HG03432 (cell line): ENCODE data around the gene TOLLIP.

Source experiments
- ATAC-seq: cut with Tn5 transposase; IDR thresholded peaks from one replicate; pipeline ENCODE4 v1.9.1; 2021; ENCODE audit warnings: mild to moderate bottlenecking, moderate library complexity; ENCODE audit not compliant: unreplicated experiment

Gene TOLLIP

GRCh38 chr11:1300121-1300520, 9.3 kb downstream of the TOLLIP start:
- no peak for ATAC-seq

DNA sequence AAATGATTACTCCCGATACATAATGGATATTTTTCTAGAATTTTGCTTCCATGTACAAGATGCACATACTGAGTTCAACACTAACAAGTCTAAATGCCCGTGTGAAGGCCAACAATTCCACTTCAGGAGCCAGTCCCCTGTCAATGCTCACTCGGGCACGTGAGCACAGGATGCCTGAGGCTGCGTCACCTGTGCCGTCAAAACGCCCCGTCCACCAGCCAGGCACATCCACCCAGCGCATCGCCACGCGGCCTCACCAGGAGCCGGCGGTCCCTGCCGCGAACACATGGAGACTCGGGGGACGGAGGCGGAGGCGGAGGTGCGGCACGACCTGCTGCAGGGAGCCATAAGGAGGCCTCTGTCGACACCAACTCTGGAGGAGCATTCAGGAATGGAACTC, 9.8 kb downstream of the TOLLIP start:
- no peak for ATAC-seq

GRCh38 chr11:1298695-1299492, 10.5 kb downstream of the TOLLIP start:
- ATAC-seq: no peak

DNA sequence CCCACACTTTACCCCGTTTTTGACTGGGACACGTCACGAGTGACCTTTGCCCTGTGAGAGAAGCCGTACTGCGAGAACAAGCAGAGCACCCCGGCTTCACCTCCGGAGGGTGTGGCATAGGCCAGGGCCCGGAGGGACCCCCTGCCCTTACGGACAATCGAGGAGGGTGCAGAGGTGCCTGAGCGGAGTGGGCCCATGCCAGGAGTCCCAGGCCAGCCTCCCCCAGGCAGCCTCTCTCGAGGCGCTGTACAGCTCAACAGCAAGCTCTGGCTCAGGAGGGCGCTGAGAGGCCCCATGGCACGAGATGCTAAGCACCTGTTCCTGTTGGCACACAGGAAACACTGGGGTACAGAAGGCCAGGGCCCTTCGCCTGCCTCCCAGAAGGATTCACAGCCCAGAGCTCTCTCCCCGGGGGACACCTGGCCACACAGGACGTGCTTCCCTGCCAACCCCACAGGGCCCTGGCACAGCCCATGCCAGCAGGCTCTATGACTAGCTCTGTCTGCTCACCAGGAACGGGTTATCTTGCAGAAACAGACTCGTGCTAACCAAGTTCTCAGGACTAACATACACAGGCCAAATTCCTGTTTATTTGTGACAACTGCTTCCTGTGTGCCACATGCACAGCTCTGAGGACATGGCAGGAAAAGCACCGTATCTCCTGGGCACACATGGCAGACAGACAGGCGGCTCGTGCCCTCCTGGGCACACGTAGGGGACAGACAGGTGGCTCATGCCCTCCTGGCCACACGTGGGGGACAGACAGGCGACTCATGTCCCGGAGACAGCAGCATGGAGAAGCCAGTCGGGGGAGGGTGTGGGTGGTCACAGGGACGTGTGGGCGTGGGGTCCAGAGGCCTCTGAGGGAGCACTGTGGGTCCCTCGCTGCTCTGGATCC, 11.6 kb downstream of the TOLLIP start:
- ATAC-seq: no peak

- ATAC-seq: no peak
Observed at GRCh38 chr11:1297011-1297575, 12.3 kb downstream of the TOLLIP start.

- ATAC-seq: no peak
Observed at GRCh38 chr11:1296287-1296686, 13.1 kb downstream of the TOLLIP start.

DNA sequence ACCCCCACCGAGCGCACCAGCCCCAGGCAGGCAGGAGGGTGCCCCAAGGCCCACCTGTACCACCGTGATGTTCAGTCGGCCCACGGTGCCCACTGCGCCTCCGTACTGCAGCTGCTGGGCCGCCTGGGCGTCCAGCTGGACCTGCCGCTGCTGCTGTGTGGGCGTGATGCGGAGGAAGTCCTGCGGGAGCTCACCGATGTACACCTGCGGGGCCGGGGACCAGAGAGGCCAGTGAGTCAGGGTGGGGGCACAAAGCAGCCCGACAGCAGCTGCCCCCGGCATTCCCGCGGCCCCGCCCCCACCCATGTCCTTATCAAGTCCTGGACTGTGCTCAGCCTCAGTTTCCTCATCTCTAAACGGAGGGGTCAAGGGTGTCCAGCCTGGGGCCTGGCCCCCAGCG, 13.8 kb downstream of the TOLLIP start:
- no peak for ATAC-seq

- ATAC-seq: no peak
Observed at GRCh38 chr11:1295086-1295485, 14.3 kb downstream of the TOLLIP start.

GRCh38 chr11:1293619-1294015, 15.8 kb downstream of the TOLLIP start:
- ATAC-seq: no peak

DNA sequence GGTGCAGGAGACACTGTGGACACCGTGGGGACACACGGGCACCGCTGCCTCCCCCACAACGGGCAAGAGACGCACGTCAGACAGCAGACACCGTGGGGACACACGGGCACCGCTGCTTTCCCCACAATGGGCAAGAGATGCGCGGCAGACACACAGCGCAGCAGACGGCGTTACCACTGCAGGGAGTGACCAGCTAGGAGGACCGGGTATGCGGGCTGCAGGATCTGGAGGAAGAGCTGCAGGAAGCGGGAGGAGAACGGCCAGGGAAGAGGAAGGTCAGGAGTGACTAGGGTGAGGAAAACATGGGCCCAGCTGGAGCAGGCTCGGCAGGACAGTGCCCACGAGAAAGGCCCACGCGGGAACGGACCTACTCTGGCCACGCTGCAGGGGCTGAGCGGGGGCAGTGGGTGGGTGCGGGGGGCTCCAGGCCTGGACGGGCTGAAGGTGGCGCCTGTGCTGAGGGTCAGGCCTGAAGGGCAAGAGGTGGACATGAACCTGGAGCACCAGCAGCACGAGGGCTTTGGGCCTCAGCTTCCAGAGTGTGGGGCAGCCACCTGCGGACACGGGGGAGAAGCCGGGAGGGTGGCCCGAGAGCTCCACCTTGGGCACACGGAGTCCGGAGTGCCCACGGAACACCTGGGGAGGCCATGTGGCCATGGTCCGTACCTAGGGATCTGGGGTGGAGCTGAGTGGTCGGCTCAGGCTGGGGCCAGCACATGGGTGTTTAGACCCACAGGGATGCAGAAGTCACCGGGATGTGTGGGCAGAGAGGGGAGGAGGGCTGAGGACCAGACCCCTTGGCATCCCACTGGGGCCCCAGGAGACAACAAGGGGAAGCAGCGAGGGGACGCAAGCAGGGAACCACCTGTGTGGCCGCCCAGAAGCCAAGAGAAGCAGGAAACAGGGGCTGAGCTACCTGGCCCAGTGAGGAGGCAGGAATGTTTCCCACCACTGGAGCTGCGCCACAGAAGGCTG, 16.5 kb downstream of the TOLLIP start:
- ATAC-seq: no peak

- ATAC-seq: no peak
Observed at GRCh38 chr11:1292018-1292643, 17.3 kb downstream of the TOLLIP start.

DNA sequence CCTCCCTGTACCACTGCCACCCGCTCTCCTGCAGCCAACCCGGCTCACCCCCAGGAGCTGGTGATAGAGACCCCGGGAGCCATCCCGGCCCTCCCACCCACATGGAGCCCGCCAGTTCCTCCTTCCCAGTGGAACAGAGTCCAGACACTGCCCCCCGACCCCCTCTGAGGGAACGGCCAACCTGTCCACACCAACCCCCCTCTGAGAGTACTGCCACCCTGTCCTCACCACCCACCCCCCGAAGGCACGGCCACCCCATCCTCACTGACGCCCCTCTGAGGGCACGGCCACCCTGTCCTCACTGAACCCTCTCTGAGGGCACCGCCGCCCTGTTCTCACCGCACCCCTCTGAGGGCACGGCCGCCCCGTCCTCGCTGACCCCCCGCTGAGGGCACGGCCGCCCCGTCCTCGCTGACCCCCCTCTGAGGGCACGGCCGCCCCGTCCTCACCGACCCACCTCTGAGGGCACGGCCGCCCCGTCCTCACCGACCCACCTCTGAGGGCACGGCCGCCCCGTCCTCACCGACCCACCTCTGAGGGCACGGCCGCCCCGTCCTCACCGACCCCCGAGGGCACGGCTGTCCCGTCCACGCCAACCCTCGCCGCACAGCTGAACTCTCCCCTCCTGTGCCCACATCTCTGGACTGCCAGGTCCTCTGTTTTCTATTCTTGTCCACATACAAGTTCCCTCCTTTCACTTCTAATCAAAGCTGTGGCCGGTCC, 18.0 kb downstream of the TOLLIP start:
- ATAC-seq: no peak

DNA sequence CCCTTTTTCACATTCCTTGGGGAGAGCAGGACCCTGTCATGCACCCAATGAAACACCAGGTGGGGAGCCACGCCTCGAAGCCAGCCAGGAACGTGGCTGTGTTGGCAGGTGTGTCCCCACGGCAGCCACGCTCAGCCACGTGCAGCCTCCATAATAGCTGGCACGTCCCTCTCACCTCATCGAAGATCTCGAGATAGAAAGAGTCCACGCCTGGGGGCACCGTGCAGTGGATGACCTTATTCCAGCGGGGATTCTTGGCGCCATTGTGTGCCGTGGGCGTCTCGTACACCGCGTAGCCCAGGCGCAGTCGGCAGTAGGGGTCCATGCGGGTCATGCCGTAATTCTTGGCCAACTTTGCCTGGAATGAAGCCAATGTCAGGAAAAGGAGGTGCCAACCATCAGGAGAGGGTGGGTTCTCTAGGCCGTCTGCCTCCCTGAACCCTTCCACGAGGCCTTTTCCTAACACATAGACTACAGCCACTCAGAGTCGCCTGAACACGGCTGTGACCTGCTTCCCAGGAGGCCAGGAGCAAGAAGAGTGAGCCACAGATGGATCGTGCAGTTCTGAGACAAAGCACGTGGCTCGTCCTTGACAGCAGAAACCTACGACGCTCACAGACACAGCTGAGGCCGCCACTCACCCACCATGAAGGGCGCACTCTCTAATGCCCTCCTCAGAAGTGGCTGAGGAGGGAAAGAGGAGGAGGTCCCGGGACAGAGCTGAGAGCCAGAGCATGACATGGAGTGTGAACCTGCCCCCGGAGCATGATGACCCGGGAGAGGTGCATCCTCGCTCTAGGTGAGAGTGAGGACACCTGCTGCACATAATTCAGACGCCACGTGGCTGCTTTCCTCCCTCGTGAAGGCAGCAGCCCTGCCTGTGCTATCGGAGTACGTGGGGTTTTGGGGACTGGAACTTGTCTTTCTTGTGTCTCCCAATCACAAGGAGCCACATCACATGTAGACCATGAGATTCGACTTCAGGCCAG, 19.1 kb downstream of the TOLLIP start:
- no peak for ATAC-seq

GRCh38 chr11:1289211-1289935, 20.1 kb downstream of the TOLLIP start:
- no peak for ATAC-seq

GRCh38 chr11:1288426-1289151, 20.8 kb downstream of the TOLLIP start:
- no peak for ATAC-seq

- ATAC-seq: no peak
Observed at GRCh38 chr11:1287928-1288327, 21.5 kb downstream of the TOLLIP start.

DNA sequence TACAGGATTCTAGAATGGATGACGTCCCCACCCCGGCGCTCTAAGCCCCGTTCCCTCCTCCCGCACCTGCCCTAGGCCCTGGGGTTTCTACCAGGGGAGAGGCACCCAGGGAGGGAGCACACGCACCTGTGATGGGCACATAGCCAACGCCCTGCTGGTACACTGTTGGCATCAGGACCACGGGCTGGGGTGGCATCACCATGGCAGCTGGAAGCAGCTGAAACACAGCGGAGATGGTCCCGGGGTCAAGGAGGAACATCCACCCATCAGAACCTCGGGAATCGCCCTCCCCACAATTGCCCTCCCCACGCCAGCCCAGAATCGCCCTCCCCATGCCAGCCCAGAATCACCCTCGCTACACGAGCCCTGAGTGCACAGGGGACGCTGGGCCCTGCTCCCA, 23.6 kb downstream of the TOLLIP start:
- no peak for ATAC-seq
